ENCODE measurements around the gene DOK7.

DOK7 gene

GRCh38 chr4:3462790-3463415, at the start of gene DOK7:
Gene DOK7 (plus strand): TSS chr4:3463306. CDS start chr4:3463376, 70 bp downstream.
- DNase-seq = no peak

GRCh38 chr4:3413675-3414420, 49.3 kb upstream of the DOK7 start:
- peak; percentile 57 for DNase-seq

GRCh38 chr4:3414421-3415279, 48.5 kb upstream of the DOK7 start:
- peak; percentile 49 for DNase-seq

- DNase-seq = peak; percentile 49
These were observed 47.5 kb upstream of the DOK7 start for GRCh38 chr4:3415471-3416141.

GRCh38 chr4:3416270-3416669, 46.8 kb upstream of the DOK7 start:
- no peak for DNase-seq

GRCh38 chr4:3416821-3417221, 46.3 kb upstream of the DOK7 start:
- peak; percentile 54 for DNase-seq

GRCh38 chr4:3417448-3417847, 45.7 kb upstream of the DOK7 start:
- peak; percentile 31 for DNase-seq

GRCh38 chr4:3418029-3418762, 44.9 kb upstream of the DOK7 start:
- peak; percentile 61 for DNase-seq

GRCh38 chr4:3419836-3420605, 43.1 kb upstream of the DOK7 start:
- DNase-seq = no peak

- DNase-seq = no peak
These were observed 42.5 kb upstream of the DOK7 start for GRCh38 chr4:3420606-3420955.

- DNase-seq = no peak
These were observed 42.1 kb upstream of the DOK7 start for GRCh38 chr4:3420956-3421355.

- no peak for DNase-seq
These were observed 41.6 kb upstream of the DOK7 start for GRCh38 chr4:3421470-3421869.

- no peak for DNase-seq
These were observed 40.8 kb upstream of the DOK7 start for GRCh38 chr4:3422241-3422801.

GRCh38 chr4:3422808-3423297, 40.3 kb upstream of the DOK7 start:
- DNase-seq = no peak

GRCh38 chr4:3423406-3423805, 39.7 kb upstream of the DOK7 start:
- no peak for DNase-seq

- DNase-seq = no peak
These were observed 39.2 kb upstream of the DOK7 start for GRCh38 chr4:3423952-3424351.

- DNase-seq = no peak
These were observed 38.5 kb upstream of the DOK7 start for GRCh38 chr4:3424522-3425095.

GRCh38 chr4:3426465-3427133, 36.5 kb upstream of the DOK7 start:
- no peak for DNase-seq

- no peak for DNase-seq
These were observed 36.0 kb upstream of the DOK7 start for GRCh38 chr4:3427134-3427476.

Measured in activated effector memory CD4-positive, alpha-beta T cell treated with anti-CD3 and anti-CD28 coated beads, Interleukin-2, amount 50 U/mL, for 16 hours (primary cell).